HG03097 (cell line): Measurements from ENCODE around the gene ACBD4.

ENCODE experiments used
- ATAC-seq: cut with Tn5 transposase; IDR thresholded peaks from one replicate; pipeline ENCODE4 v1.9.1; 2021; ENCODE audit not compliant: unreplicated experiment, low FRiP score

ACBD4 gene

GRCh38 chr17:45104029-45104428, 31.5 kb upstream of the ACBD4 start:
- no peak for ATAC-seq

GRCh38 chr17:45104497-45104896, 31.0 kb upstream of the ACBD4 start:
- no peak for ATAC-seq

- no peak for ATAC-seq
Measured at GRCh38 chr17:45104907-45105624, 30.4 kb upstream of the ACBD4 start.

GRCh38 chr17:45106096-45106495, 29.4 kb upstream of the ACBD4 start:
- no peak for ATAC-seq

GRCh38 chr17:45106582-45106981, 28.9 kb upstream of the ACBD4 start:
- ATAC-seq, result no peak

GRCh38 chr17:45107293-45108010, 28.0 kb upstream of the ACBD4 start:
- ATAC-seq, result no peak

GRCh38 chr17:45108051-45108450, 27.4 kb upstream of the ACBD4 start:
- no peak for ATAC-seq

GRCh38 chr17:45108595-45109521, 26.6 kb upstream of the ACBD4 start:
- no peak for ATAC-seq

GRCh38 chr17:45110676-45111611, 24.5 kb upstream of the ACBD4 start:
- ATAC-seq, result no peak

- ATAC-seq, result no peak
Measured at GRCh38 chr17:45111850-45112249, 23.6 kb upstream of the ACBD4 start.

- no peak for ATAC-seq
Measured at GRCh38 chr17:45112559-45113423, 22.7 kb upstream of the ACBD4 start.

- no peak for ATAC-seq
Measured at GRCh38 chr17:45113424-45113754, 22.1 kb upstream of the ACBD4 start.

GRCh38 chr17:45114117-45114932, 21.2 kb upstream of the ACBD4 start:
- no peak for ATAC-seq

GRCh38 chr17:45115015-45115625, 20.4 kb upstream of the ACBD4 start:
- no peak for ATAC-seq

- no peak for ATAC-seq
Measured at GRCh38 chr17:45115871-45116270, 19.6 kb upstream of the ACBD4 start.

GRCh38 chr17:45116434-45117016, 19.0 kb upstream of the ACBD4 start:
- no peak for ATAC-seq

GRCh38 chr17:45117334-45117733, 18.2 kb upstream of the ACBD4 start:
- no peak for ATAC-seq
